Transverse colon (tissue), 1 donor: Measurements from ENCODE around the gene PLCXD3.

Source experiments
- EP300 ChIP-seq: sonication (generic); formaldehyde crosslinking; IDR thresholded peaks from one replicate; pipeline ENCODE4 v1.6.1; 2017; ENCODE audit warnings: antibody characterized with exemption, low read depth
- POLR2A ChIP-seq: fragments of 450-650 bp; IDR thresholded peaks from one replicate; pipeline ENCODE4 v1.6.1; 2016; ENCODE audit warnings: antibody characterized with exemption, mild to moderate bottlenecking, moderate library complexity

DNA sequence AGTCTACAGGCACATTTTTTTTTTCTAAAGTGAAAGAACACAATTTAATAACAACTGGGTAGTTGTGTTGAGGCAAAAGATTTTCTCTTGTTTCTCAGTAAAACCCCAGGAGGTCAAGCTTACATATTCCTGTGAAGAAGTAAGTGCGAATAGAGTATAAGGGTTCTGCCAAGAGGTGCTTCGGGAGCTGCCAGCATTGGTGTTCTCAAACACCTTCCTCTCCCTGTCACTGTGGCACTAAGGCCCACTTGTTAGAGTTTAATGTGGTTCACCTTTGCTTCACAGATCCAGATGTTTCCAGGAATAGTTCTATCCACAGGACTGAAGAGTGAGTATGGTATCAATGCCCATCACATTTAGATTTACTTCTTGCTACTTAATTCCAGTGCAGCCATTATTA is 205.3 kb downstream of the PLCXD3 start:
- TF ChIP-seq POLR2A (no peak), EP300 (no peak)
